ENCODE results near the gene ITM2B.

- TF ChIP-seq POLR2A (IDR thresholded peaks at IDR 0.05) (no peak), CTCF (IDR thresholded peaks at IDR 0.05) (no peak)
These were observed 20.8 kb downstream of the ITM2B start for GRCh38 chr13:48253849-48254248.
